HEK293 (cell line): ENCODE results near the gene IQCH.

ENCODE experiments used
- CTCF ChIA-PET: fragments of 350-600 bp; formaldehyde crosslinking; extraction: SDS; loops from one replicate; lab custom pipeline; 2021; ENCODE audit warnings: antibody characterized with exemption; lab: Yijun Ruan, JAX
- POLR2A ChIA-PET: fragments of 300-600 bp; formaldehyde crosslinking; extraction: SDS; loops from one replicate; lab custom pipeline; 2020; ENCODE audit warnings: antibody characterized with exemption, inconsistent platforms; lab: Yijun Ruan, JAX
- H3K27ac ChIP-seq: fragments of 200-500 bp; sonication (Bioruptor generic); 2 replicates; pipeline ENCODE4 v1.5.1; 2014; ENCODE audit warnings: low read depth, low read length, control low read depth, inconsistent platforms; ENCODE audit errors: extremely low read depth
- H3K36me3 ChIP-seq, 2 experiments: fragments of 200-500 bp in 1 of 2; sonication (Bioruptor generic) in 1 of 2; 1 replicate in 1 of 2; 2 replicates in 1 of 2; pipeline ENCODE4 v1.5.1; 2014 to 2017; ENCODE audit warnings: inconsistent platforms in 2 of 2, low read length in 2 of 2; ENCODE audit not compliant: control insufficient read depth in 2 of 2, insufficient read depth in 1 of 2
- H3K4me1 ChIP-seq: fragments of 200-500 bp; sonication (Bioruptor generic); 2 replicates; pipeline ENCODE4 v1.5.1; 2014; ENCODE audit warnings: mild to moderate bottlenecking, low read length, inconsistent platforms; ENCODE audit not compliant: control insufficient read depth, insufficient read depth
- H3K4me3 ChIP-seq: 2 replicates; pipeline ENCODE4 v1.5.1; 2011; ENCODE audit warnings: low read depth, mild to moderate bottlenecking, control low read depth, low read length, moderate library complexity
- H3K9me3 ChIP-seq: fragments of 200-500 bp; sonication (Bioruptor generic); 2 replicates; pipeline ENCODE4 v1.5.1; 2014; ENCODE audit warnings: low read depth, low read length, inconsistent platforms; ENCODE audit not compliant: control insufficient read depth, insufficient read depth
- MZF1 ChIP-seq: fragments of 450-650 bp; formaldehyde crosslinking; IDR thresholded peaks from 2 replicates; pipeline ENCODE4 v1.5.1; 2017; ENCODE audit warnings: missing biosample characterization, missing genetic modification characterization, borderline replicate concordance
- RBAK ChIP-seq: fragments of 450-650 bp; formaldehyde crosslinking; IDR thresholded peaks from 2 replicates; pipeline ENCODE4 v1.5.1; 2016; ENCODE audit warnings: missing biosample characterization, missing genetic modification characterization
- ZBTB48 ChIP-seq: fragments of 450-650 bp; formaldehyde crosslinking; IDR thresholded peaks from 2 replicates; pipeline ENCODE4 v1.5.1; 2016; ENCODE audit warnings: missing biosample characterization, missing genetic modification characterization
- ZBTB8A ChIP-seq: fragments of 450-650 bp; formaldehyde crosslinking; IDR thresholded peaks from 2 replicates; pipeline ENCODE4 v1.5.1; 2016; ENCODE audit warnings: missing biosample characterization, missing genetic modification characterization
- ZFP41 ChIP-seq: fragments of 450-650 bp; formaldehyde crosslinking; IDR thresholded peaks from 2 replicates; pipeline ENCODE4 v1.5.1; 2016; ENCODE audit warnings: missing biosample characterization, missing genetic modification characterization, borderline replicate concordance
- ZNF184 ChIP-seq: fragments of 450-650 bp; IDR thresholded peaks from 2 replicates; pipeline ENCODE4 v1.5.1; 2018; ENCODE audit warnings: missing biosample characterization, mild to moderate bottlenecking, missing genetic modification characterization
- ZNF24 ChIP-seq: fragments of 450-650 bp; formaldehyde crosslinking; IDR thresholded peaks from 2 replicates; pipeline ENCODE4 v1.5.1; 2016; ENCODE audit warnings: missing biosample characterization, missing genetic modification characterization
- ZNF366 ChIP-seq: fragments of 450-650 bp; formaldehyde crosslinking; conservative IDR thresholded peaks from 2 replicates; pipeline ENCODE4 v1.5.1; 2016; ENCODE audit warnings: missing biosample characterization, missing genetic modification characterization
- ZNF621 ChIP-seq: fragments of 450-650 bp; formaldehyde crosslinking; IDR thresholded peaks from 2 replicates; pipeline ENCODE4 v1.5.1; 2017; ENCODE audit warnings: missing biosample characterization, missing genetic modification characterization
- ZNF664 ChIP-seq: fragments of 450-650 bp; formaldehyde crosslinking; IDR thresholded peaks from 2 replicates; pipeline ENCODE4 v1.5.1; 2016; ENCODE audit warnings: missing biosample characterization, missing genetic modification characterization
- ZNF670 ChIP-seq: fragments of 450-650 bp; formaldehyde crosslinking; IDR thresholded peaks from 2 replicates; pipeline ENCODE4 v1.5.1; 2016; ENCODE audit warnings: missing biosample characterization, missing genetic modification characterization, low read depth
- ZNF677 ChIP-seq: fragments of 450-650 bp; IDR thresholded peaks from 2 replicates; pipeline ENCODE4 v1.5.0; 2018; ENCODE audit warnings: missing biosample characterization, mild to moderate bottlenecking, missing genetic modification characterization, moderate library complexity
- ZNF777 ChIP-seq: fragments of 450-650 bp; formaldehyde crosslinking; IDR thresholded peaks from 2 replicates; pipeline ENCODE4 v1.5.1; 2017; ENCODE audit warnings: missing biosample characterization, missing genetic modification characterization, borderline replicate concordance
- ZNF830 ChIP-seq: fragments of 450-650 bp; IDR thresholded peaks from 2 replicates; pipeline ENCODE4 v1.5.0; 2018; ENCODE audit warnings: missing biosample characterization, missing genetic modification characterization, low read depth, mild to moderate bottlenecking, moderate library complexity
- ZSCAN16 ChIP-seq: fragments of 450-650 bp; formaldehyde crosslinking; IDR thresholded peaks from 2 replicates; pipeline ENCODE4 v1.5.1; 2016; ENCODE audit warnings: missing biosample characterization, missing genetic modification characterization
- TF ChIP-seq, protein P1 (sequence below): fragments of 450-650 bp; formaldehyde crosslinking; IDR thresholded peaks from 2 replicates; pipeline ENCODE4 v1.5.1; 2016; ENCODE audit warnings: missing biosample characterization, missing genetic modification characterization
- TF ChIP-seq, protein P2 (sequence below): fragments of 450-650 bp; formaldehyde crosslinking; IDR thresholded peaks from 2 replicates; pipeline ENCODE4 v1.5.1; 2016; ENCODE audit warnings: missing biosample characterization, missing genetic modification characterization
- TF ChIP-seq, protein P3 (sequence below): fragments of 450-650 bp; formaldehyde crosslinking; IDR thresholded peaks from 2 replicates; pipeline ENCODE4 v1.5.1; 2016; ENCODE audit warnings: missing biosample characterization, missing genetic modification characterization, low read depth
- TF ChIP-seq, protein P4 (sequence below): fragments of 450-650 bp; formaldehyde crosslinking; IDR thresholded peaks from 2 replicates; pipeline ENCODE4 v1.5.1; 2016; ENCODE audit warnings: missing biosample characterization, missing genetic modification characterization

IQCH gene

DNA sequence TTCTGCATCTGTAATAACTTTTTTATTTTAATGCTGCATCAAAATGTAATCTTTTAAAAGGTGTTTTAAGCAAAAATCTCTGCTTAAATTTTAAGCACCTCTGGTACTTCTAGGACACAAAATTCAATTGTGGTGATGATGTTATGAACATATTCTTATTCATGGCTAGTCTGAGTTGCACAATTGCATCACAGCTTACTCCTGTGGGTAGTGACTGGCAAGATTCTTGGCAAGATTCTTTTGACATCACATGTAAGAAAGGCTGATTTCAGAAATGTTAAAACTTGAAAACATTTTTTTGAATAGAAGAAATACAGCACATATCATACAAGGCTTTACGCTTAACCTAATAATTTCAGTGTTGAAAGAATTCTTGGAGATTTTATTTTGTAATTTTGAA, 35.7 kb downstream of the IQCH start:
- TF ChIP-seq ZNF830 (tag by site-specific recombination), result no peak
- no peak for TF ChIP-seq ZSCAN16 (tag by site-specific recombination)
- TF ChIP-seq ZFP41 (tag by site-specific recombination), result no peak
- TF ChIP-seq, protein P1, sequence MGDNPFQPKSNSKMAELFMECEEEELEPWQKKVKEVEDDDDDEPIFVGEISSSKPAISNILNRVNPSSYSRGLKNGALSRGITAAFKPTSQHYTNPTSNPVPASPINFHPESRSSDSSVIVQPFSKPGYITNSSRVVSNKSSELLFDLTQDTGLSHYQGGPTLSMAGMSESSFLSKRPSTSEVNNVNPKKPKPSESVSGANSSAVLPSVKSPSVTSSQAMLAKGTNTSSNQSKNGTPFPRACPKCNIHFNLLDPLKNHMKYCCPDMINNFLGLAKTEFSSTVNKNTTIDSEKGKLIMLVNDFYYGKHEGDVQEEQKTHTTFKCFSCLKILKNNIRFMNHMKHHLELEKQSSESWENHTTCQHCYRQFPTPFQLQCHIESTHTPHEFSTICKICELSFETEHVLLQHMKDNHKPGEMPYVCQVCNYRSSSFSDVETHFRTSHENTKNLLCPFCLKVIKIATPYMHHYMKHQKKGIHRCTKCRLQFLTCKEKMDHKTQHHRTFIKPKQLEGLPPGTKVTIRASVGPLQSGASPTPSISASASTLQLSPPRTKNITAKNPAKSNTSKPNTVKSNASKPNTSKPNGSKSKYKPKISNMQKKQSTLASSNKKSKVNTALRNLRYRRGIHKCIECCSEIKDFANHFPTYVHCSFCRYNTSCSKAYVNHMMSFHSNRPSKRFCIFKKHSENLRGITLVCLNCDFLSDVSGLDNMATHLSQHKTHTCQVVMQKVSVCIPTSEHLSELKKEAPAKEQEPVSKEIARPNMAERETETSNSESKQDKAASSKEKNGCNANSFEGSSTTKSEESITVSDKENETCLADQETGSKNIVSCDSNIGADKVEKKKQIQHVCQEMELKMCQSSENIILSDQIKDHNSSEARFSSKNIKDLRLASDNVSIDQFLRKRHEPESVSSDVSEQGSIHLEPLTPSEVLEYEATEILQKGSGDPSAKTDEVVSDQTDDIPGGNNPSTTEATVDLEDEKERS (tag by site-specific recombination), result no peak
- TF ChIP-seq MZF1 (tag by site-specific recombination), result no peak
- no peak for TF ChIP-seq ZBTB48 (tag by site-specific recombination)
- TF ChIP-seq ZNF621 (tag by site-specific recombination), result no peak
- TF ChIP-seq ZNF664 (tag by site-specific recombination), result no peak
- TF ChIP-seq, all 188 proteins: peak for 0
- H3K36me3 ChIP-seq, result no peaks in the 10 kb centered on the region
- ChIA-PET POLR2A (no interaction called here), CTCF (interaction anchor here (0.8 kb wide), 1 partner anchor 51 kb away, joined by 3 read pairs; no protein-coding TSS in a partner anchor)
- H3K4me3 ChIP-seq, result no peak overlapping the region
- H3K9me3 ChIP-seq, result no peaks in the 10 kb centered on the region
- no peaks in the 10 kb centered on the region for H3K4me1 ChIP-seq
- H3K27ac ChIP-seq, result no peak overlapping the region

DNA sequence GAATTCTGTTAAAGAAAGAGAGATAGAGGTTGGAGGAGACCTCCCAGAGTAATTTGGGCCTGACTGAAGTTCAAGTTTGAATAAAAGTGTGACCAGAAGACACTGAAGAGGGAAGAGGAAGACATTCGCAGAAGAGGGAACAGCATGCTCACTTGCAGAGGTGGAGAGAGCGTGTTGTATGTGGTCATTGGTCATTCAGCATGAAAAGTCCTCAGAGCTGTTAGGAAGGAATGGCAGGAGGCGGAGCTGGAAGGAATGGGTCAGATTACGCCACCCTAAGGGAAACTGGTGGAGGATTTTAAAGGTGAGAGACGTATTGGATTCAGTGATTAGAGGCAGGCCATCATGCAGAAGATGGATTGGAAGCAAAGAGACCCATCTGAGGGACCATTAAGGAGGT, 41.6 kb downstream of the IQCH start:
- Histone ChIP-seq H3K4me3 (no peak overlapping the region), H3K4me1 (no peaks in the 10 kb centered on the region), H3K36me3 (no peaks in the 10 kb centered on the region), H3K9me3 (no peaks in the 10 kb centered on the region), H3K27ac (no peak overlapping the region)
- POLR2A ChIA-PET, result interaction anchor here (1.6 kb wide), 1 partner anchor 177 kb away, joined by 3 read pairs; no protein-coding TSS in a partner anchor
- TF ChIP-seq ZBTB8A (tag by site-specific recombination), result no peak
- TF ChIP-seq, protein P2, sequence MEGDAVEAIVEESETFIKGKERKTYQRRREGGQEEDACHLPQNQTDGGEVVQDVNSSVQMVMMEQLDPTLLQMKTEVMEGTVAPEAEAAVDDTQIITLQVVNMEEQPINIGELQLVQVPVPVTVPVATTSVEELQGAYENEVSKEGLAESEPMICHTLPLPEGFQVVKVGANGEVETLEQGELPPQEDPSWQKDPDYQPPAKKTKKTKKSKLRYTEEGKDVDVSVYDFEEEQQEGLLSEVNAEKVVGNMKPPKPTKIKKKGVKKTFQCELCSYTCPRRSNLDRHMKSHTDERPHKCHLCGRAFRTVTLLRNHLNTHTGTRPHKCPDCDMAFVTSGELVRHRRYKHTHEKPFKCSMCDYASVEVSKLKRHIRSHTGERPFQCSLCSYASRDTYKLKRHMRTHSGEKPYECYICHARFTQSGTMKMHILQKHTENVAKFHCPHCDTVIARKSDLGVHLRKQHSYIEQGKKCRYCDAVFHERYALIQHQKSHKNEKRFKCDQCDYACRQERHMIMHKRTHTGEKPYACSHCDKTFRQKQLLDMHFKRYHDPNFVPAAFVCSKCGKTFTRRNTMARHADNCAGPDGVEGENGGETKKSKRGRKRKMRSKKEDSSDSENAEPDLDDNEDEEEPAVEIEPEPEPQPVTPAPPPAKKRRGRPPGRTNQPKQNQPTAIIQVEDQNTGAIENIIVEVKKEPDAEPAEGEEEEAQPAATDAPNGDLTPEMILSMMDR (tag by site-specific recombination), result no peak
- no peak for TF ChIP-seq ZNF24 (tag by site-specific recombination)
- no peak for TF ChIP-seq ZNF670 (tag by site-specific recombination)
- TF ChIP-seq, protein P3, sequence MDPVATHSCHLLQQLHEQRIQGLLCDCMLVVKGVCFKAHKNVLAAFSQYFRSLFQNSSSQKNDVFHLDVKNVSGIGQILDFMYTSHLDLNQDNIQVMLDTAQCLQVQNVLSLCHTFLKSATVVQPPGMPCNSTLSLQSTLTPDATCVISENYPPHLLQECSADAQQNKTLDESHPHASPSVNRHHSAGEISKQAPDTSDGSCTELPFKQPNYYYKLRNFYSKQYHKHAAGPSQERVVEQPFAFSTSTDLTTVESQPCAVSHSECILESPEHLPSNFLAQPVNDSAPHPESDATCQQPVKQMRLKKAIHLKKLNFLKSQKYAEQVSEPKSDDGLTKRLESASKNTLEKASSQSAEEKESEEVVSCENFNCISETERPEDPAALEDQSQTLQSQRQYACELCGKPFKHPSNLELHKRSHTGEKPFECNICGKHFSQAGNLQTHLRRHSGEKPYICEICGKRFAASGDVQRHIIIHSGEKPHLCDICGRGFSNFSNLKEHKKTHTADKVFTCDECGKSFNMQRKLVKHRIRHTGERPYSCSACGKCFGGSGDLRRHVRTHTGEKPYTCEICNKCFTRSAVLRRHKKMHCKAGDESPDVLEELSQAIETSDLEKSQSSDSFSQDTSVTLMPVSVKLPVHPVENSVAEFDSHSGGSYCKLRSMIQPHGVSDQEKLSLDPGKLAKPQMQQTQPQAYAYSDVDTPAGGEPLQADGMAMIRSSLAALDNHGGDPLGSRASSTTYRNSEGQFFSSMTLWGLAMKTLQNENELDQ (tag by site-specific recombination), result no peak
- no peak for TF ChIP-seq ZNF677 (tag by site-specific recombination)
- CTCF ChIA-PET, result interaction anchor here (0.6 to 2.0 kb wide), 2 partner anchors 18 to 350 kb away, joined by 4 to 9 read pairs; no protein-coding TSS in a partner anchor

DNA sequence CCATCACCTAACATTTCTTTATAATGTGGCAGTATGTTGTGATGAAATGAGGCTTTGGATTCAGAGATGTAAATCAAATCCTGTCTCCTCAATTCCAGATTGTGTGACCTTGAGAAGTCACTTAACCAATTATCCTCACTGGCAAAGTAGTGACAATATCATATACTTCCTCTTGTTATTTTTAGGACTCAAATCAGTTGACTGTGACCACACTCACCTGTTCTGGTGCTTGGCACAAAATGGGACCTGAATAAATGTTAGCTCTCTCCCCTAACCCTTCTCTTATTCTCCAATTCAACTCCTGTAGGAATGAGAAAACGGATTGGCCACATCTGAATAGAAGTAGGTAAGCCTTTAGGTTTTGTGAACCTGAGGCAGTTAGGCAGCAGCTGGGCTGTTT, 42.1 kb downstream of the IQCH start:
- Histone ChIP-seq H3K9me3 (no peaks in the 10 kb centered on the region), H3K4me3 (no peak overlapping the region), H3K27ac (no peak overlapping the region), H3K4me1 (no peaks in the 10 kb centered on the region), H3K36me3 (no peaks in the 10 kb centered on the region)
- POLR2A ChIA-PET, result no interaction called here
- CTCF ChIA-PET, result interaction anchor here (1.0 kb wide), 1 partner anchor 350 kb away, joined by 3 read pairs; no protein-coding TSS in a partner anchor
- TF ChIP-seq RBAK (tag by site-specific recombination) (no peak), ZNF777 (no peak), ZBTB48 (tag by site-specific recombination) (no peak), ZNF184 (tag by site-specific recombination) (no peak), ZNF366 (tag by site-specific recombination) (no peak)
- TF ChIP-seq, protein P4, sequence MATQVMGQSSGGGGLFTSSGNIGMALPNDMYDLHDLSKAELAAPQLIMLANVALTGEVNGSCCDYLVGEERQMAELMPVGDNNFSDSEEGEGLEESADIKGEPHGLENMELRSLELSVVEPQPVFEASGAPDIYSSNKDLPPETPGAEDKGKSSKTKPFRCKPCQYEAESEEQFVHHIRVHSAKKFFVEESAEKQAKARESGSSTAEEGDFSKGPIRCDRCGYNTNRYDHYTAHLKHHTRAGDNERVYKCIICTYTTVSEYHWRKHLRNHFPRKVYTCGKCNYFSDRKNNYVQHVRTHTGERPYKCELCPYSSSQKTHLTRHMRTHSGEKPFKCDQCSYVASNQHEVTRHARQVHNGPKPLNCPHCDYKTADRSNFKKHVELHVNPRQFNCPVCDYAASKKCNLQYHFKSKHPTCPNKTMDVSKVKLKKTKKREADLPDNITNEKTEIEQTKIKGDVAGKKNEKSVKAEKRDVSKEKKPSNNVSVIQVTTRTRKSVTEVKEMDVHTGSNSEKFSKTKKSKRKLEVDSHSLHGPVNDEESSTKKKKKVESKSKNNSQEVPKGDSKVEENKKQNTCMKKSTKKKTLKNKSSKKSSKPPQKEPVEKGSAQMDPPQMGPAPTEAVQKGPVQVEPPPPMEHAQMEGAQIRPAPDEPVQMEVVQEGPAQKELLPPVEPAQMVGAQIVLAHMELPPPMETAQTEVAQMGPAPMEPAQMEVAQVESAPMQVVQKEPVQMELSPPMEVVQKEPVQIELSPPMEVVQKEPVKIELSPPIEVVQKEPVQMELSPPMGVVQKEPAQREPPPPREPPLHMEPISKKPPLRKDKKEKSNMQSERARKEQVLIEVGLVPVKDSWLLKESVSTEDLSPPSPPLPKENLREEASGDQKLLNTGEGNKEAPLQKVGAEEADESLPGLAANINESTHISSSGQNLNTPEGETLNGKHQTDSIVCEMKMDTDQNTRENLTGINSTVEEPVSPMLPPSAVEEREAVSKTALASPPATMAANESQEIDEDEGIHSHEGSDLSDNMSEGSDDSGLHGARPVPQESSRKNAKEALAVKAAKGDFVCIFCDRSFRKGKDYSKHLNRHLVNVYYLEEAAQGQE (tag by site-specific recombination), result no peak
